CD14-positive monocyte (primary cell): ENCODE data around the gene TNFRSF19. TPM values are rescaled to one million over a fixed set of nuclear protein-coding genes. Genes with fewer than 3 reads are reported as not detected.
A peak's percentile ranks its signal among the peaks of the same experiment; 100 is the strongest.

Experiments
- DNase-seq, 3 donors: peaks; one replicate each; pipeline ENCODE4 v3.0.0-alpha.2; 2011 to 2022
- H2AFZ ChIP-seq: 2 replicates; pipeline ENCODE4 v1.6.0; 2012; ENCODE audit warnings: mild to moderate bottlenecking, low read depth, low read length, inconsistent platforms; ENCODE audit not compliant: insufficient read depth, poor library complexity, severe bottlenecking
- H3K27ac ChIP-seq, 2 donors: 1 replicate in 1 of 2; 2 replicates in 1 of 2; pipeline ENCODE4 v1.5.1; 2012 to 2013; ENCODE audit warnings: low read length in 2 of 2, control low read depth in 1 of 2, inconsistent platforms in 1 of 2, low read depth in 1 of 2, mild to moderate bottlenecking in 1 of 2
- H3K27me3 ChIP-seq, 2 donors: one replicate each; pipeline versions ENCODE4 v1.6.0 to v1.6.1; 2011 to 2013; ENCODE audit warnings: low read length in 2 of 2; ENCODE audit not compliant: control insufficient read depth in 2 of 2, insufficient read depth in 2 of 2
- H3K36me3 ChIP-seq, 2 donors: replicated peaks in 1 of 2; 1 replicate in 1 of 2; 2 replicates in 1 of 2; pipeline versions ENCODE4 v1.5.1 to v1.6.1; 2012 to 2013; ENCODE audit warnings: low read length in 2 of 2, control low read depth in 1 of 2, inconsistent platforms in 1 of 2, mild to moderate bottlenecking in 1 of 2; ENCODE audit not compliant: insufficient read depth in 2 of 2, control insufficient read depth in 1 of 2
- H3K4me1 ChIP-seq, 2 donors: 1 replicate in 1 of 2; 2 replicates in 1 of 2; pipeline versions ENCODE4 v1.5.1 to v1.6.1; 2012 to 2013; ENCODE audit warnings: low read length in 2 of 2, control low read depth in 1 of 2, inconsistent platforms in 1 of 2, mild to moderate bottlenecking in 1 of 2, moderate library complexity in 1 of 2; ENCODE audit not compliant: insufficient read depth in 2 of 2, control insufficient read depth in 1 of 2
- H3K4me2 ChIP-seq: replicated peaks from 2 replicates; pipeline ENCODE3; 2012; ENCODE audit warnings: low read length, moderate library complexity, mild to moderate bottlenecking; ENCODE audit not compliant: poor library complexity, severe bottlenecking; ENCODE audit errors: extremely low read depth
- H3K4me3 ChIP-seq, 3 experiments: fragments of 200-600 bp in 1 of 3; sonication (generic) in 1 of 3; replicated peaks in 1 of 3; 1 replicate in 2 of 3; 2 replicates in 1 of 3; pipeline ENCODE4 v1.5.1; 2011 to 2013; ENCODE audit warnings: low read length in 3 of 3, mild to moderate bottlenecking in 3 of 3, control low read depth in 2 of 3, low read depth in 2 of 3, inconsistent platforms in 1 of 3, moderate library complexity in 1 of 3
- H3K79me2 ChIP-seq: 2 replicates; pipeline ENCODE4 v1.6.0; 2012; ENCODE audit warnings: mild to moderate bottlenecking, control low read depth, inconsistent platforms, low read length, moderate library complexity; ENCODE audit not compliant: insufficient read depth
- H3K9ac ChIP-seq: 2 replicates; pipeline ENCODE4 v1.6.0; 2017; ENCODE audit warnings: low read length, mild to moderate bottlenecking; ENCODE audit not compliant: insufficient read depth, poor library complexity, severe bottlenecking
- H3K9me3 ChIP-seq, 2 donors: replicated peaks in 1 of 2; 1 replicate in 1 of 2; 2 replicates in 1 of 2; pipeline versions ENCODE4 v1.5.1 to v1.6.1; 2012 to 2013; ENCODE audit warnings: low read length in 2 of 2, control low read depth in 1 of 2; ENCODE audit not compliant: control insufficient read depth in 1 of 2, insufficient read depth in 1 of 2
- H4K20me1 ChIP-seq: 2 replicates; pipeline ENCODE4 v1.6.0; 2012; ENCODE audit warnings: mild to moderate bottlenecking, low read length, control low read depth, moderate library complexity; ENCODE audit not compliant: insufficient read depth
- H3K27ac Mint-ChIP-seq, 7 donors: one replicate each; pipeline ENCODE4 v1.8.0; 2020; ENCODE audit warnings: mild to moderate bottlenecking in 7 of 7, mixed read lengths in 7 of 7, moderate library complexity in 6 of 7, inconsistent platforms in 2 of 7
- H3K27me3 Mint-ChIP-seq, 3 donors: one replicate each; pipeline ENCODE4 v1.8.0; 2021 to 2022; ENCODE audit warnings: low read depth in 3 of 3, mild to moderate bottlenecking in 3 of 3, mixed read lengths in 3 of 3, moderate library complexity in 3 of 3, inconsistent platforms in 1 of 3
- H3K36me3 Mint-ChIP-seq, 2 donors: one replicate each; pipeline ENCODE4 v1.8.0; 2020; ENCODE audit warnings: mixed read lengths in 2 of 2, inconsistent platforms in 1 of 2, mild to moderate bottlenecking in 1 of 2
- H3K4me1 Mint-ChIP-seq: one replicate; pipeline ENCODE4 v1.8.0; 2020; ENCODE audit warnings: mild to moderate bottlenecking, mixed read lengths
- H3K4me3 Mint-ChIP-seq, 2 donors: one replicate each; pipeline ENCODE4 v1.8.0; 2020; ENCODE audit warnings: mild to moderate bottlenecking in 2 of 2, mixed read lengths in 2 of 2, moderate library complexity in 1 of 2
- H3K9me3 Mint-ChIP-seq, 7 donors: one replicate each; pipeline ENCODE4 v1.8.0; 2020 to 2022; ENCODE audit warnings: mixed read lengths in 7 of 7, mild to moderate bottlenecking in 6 of 7, moderate library complexity in 6 of 7, inconsistent platforms in 2 of 7
- WGBS: methylation state at CpG from one replicate; pipeline ENCODE4 v1.1.5; 2013; ENCODE audit warnings: missing lambda C conversion rate; ENCODE audit not compliant: insufficient coverage; 5-methylcytosine and 5-hydroxymethylcytosine counted together
- intact Hi-C, 2 donors: fragments of 100-400 bp; cut with micrococcal nuclease; formaldehyde crosslinking; loops; one replicate each; pipeline versions ENCODE4 v1.15.0 to v1.15.1; 2023
- polyA plus RNA-seq, 3 donors: library from polyadenylated mRNA; depleted of rRNA in 1 of 3; unstranded in 2 of 3; stranded (reverse) in 1 of 3; fragments of 300-500 nt in 2 of 3; fragments of >200 nt in 1 of 3; fragmentation: Illumina TruSeq in 2 of 3; gene quantifications; 1 replicate in 2 of 3; 2 replicates in 1 of 3; pipeline ENCODE4 v1.2.3, GENCODE V29; 2012 to 2021
- TF ChIP-seq, protein P1 (sequence below): fragments of 200-600 bp; IDR thresholded peaks from one replicate; pipeline ENCODE4 v1.8.0; 2022; ENCODE audit warnings: antibody characterized with exemption, mild to moderate bottlenecking

Gene TNFRSF19
- polyA plus RNA-seq, 3 donors, result 0.11 TPM; not detected in 2

DNA sequence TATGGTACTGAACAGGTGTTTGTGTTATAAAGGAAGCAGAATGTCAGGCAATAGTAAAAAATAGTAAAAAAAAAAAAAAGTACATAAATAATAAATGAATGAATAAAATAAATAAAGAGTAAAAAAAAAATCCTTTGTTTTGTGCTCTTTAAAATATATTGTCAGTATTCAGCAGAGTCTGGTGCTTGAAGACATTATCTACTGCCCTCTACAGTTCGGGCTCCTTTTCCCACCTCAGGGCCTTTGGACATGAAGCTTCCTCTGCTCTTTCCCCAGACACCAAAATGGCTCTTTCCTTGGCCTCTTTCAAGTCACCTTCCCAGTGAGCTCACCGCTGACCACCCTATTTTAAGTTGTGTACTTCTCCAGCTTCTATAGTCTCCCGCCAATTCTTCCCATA lies 137.5 kb downstream of the TNFRSF19 start:
- Mint-ChIP-seq H3K4me3 (no peak overlapping the region), H3K27me3 (no peaks in the 10 kb centered on the region), H3K4me1 (peaks cover 6% of the 10 kb centered on the region), H3K36me3 (no peaks in the 10 kb centered on the region), H3K9me3 (peaks cover 0 to 10% (median 0%) of the 10 kb centered on the region in 7 donors), H3K27ac (peak overlapping the region in 1 of 7 donors; percentile 26)
- Histone ChIP-seq H3K9me3 (no peaks in the 10 kb centered on the region), H3K27ac (no peak overlapping the region), H3K9ac (no peak overlapping the region), H3K36me3 (no peaks in the 10 kb centered on the region), H3K4me2 (no peak overlapping the region), H4K20me1 (no peaks in the 10 kb centered on the region), H3K27me3 (no peaks in the 10 kb centered on the region), H3K4me1 (no peaks in the 10 kb centered on the region), H3K79me2 (no peaks in the 10 kb centered on the region), H2AFZ (no peak overlapping the region), H3K4me3 (no peak overlapping the region)
- TF ChIP-seq, protein P1, sequence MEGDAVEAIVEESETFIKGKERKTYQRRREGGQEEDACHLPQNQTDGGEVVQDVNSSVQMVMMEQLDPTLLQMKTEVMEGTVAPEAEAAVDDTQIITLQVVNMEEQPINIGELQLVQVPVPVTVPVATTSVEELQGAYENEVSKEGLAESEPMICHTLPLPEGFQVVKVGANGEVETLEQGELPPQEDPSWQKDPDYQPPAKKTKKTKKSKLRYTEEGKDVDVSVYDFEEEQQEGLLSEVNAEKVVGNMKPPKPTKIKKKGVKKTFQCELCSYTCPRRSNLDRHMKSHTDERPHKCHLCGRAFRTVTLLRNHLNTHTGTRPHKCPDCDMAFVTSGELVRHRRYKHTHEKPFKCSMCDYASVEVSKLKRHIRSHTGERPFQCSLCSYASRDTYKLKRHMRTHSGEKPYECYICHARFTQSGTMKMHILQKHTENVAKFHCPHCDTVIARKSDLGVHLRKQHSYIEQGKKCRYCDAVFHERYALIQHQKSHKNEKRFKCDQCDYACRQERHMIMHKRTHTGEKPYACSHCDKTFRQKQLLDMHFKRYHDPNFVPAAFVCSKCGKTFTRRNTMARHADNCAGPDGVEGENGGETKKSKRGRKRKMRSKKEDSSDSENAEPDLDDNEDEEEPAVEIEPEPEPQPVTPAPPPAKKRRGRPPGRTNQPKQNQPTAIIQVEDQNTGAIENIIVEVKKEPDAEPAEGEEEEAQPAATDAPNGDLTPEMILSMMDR, result no peak
- DNase-seq, result no peak
- 80% methylated on average over 1 of the region's 3 CpGs for WGBS
- intact Hi-C loops, result no loop called here

DNA sequence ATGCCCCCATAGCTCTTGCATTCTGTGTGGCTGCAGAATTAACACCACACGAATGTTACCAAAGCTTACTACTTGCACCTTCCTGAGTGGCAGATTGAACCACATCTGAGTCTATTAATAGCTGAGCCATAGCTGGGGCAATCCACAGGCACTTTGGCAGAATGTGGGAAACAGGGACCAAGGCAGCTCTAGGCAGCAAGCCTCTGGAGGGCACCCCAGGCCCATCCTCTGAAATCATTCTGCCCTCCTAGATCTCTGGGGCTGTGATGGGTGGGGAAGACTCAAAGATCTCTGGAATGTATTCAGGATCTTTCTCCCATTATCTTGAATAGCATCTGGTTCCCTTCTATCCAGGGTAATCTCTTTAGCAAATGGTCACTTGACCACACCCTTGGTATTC lies 139.3 kb downstream of the TNFRSF19 start:
- intact Hi-C loops, result no loop called here
- no peak for DNase-seq
- Histone ChIP-seq H4K20me1 (no peaks in the 10 kb centered on the region), H3K4me3 (no peak overlapping the region), H3K9ac (no peak overlapping the region), H3K4me1 (no peaks in the 10 kb centered on the region), H3K36me3 (no peaks in the 10 kb centered on the region), H3K79me2 (no peaks in the 10 kb centered on the region), H3K9me3 (peaks cover 0 to 1% of the 10 kb centered on the region in 2 donors), H2AFZ (no peak overlapping the region), H3K27me3 (no peaks in the 10 kb centered on the region), H3K27ac (no peak overlapping the region), H3K4me2 (no peak overlapping the region)
- H3K36me3 Mint-ChIP-seq, result no peaks in the 10 kb centered on the region
- peaks cover 0 to 2% (median 0%) of the 10 kb centered on the region in 3 donors for H3K27me3 Mint-ChIP-seq
- H3K4me1 Mint-ChIP-seq, result peaks cover 6% of the 10 kb centered on the region
- TF ChIP-seq, protein P1, result no peak
- no peak overlapping the region for H3K27ac Mint-ChIP-seq
- WGBS, result 50% methylated on average over 1 of the region's 1 CpG
- peaks cover 3 to 26% (median 8%) of the 10 kb centered on the region in 7 donors for H3K9me3 Mint-ChIP-seq
- no peak overlapping the region for H3K4me3 Mint-ChIP-seq
